ENCODE results near the gene FBXO9. TPM values are rescaled to one million over a fixed set of nuclear protein-coding genes. Genes with fewer than 3 reads are reported as not detected.

Gene FBXO9
- polyA plus RNA-seq, 2 of the 4 experiments (the other 2 are of a cell fraction) = 32.1 to 67.6 TPM

GRCh38 chr6:53090576-53090975 is 25.4 kb downstream of the FBXO9 start:
- POLR2A ChIA-PET = no interaction called here
- FAIRE-seq (no peak), DNase-seq (ENCODE audit: low read depth in 1 of 2, low spot score in 1 of 2) (no peak), ATAC-seq (no peak)
- WGBS (ENCODE audit: missing lambda C conversion rate) = 95% methylated on average over 2 of the region's 2 CpGs
- Histone ChIP-seq H3K4me3 (no peak overlapping the region), H3K9me3 (no peaks in the 10 kb centered on the region), H3K27ac (no peak overlapping the region), H3K4me2 (no peak overlapping the region), H3K4me1 (no peaks in the 10 kb centered on the region)
- CTCF ChIA-PET = no interaction called here
- TF ChIP-seq BCL3 (IDR thresholded peaks at IDR 0.05) = no peak
- TF ChIP-seq MAFK (IDR thresholded peaks at IDR 0.05; ENCODE audit: partially characterized antibody) = no peak
- TF ChIP-seq SREBF2 (IDR thresholded peaks at IDR 0.05) = no peak
- no peak for TF ChIP-seq ZFP36 (IDR thresholded peaks at IDR 0.05; ENCODE audit: borderline replicate concordance, partially characterized antibody)
- TF ChIP-seq REST (IDR thresholded peaks at IDR 0.05) = no peak
- no peak for TF ChIP-seq TP53 (CRISPR knock-in tag; IDR thresholded peaks at IDR 0.05)
- TF ChIP-seq CEBPB (IDR thresholded peaks at IDR 0.05) = no peak
- TF ChIP-seq FOXS1 (CRISPR knock-in tag; IDR thresholded peaks at IDR 0.05) = no peak
- no peak for TF ChIP-seq ZNF302 (CRISPR knock-in tag; IDR thresholded peaks at IDR 0.05)
- no peak for TF ChIP-seq ATOH8 (CRISPR knock-in tag; IDR thresholded peaks at IDR 0.05; ENCODE audit: low read depth)
- TF ChIP-seq POLR2A (IDR thresholded peaks at IDR 0.05; ENCODE audit: low read length) = no peak
- TF ChIP-seq POLR2AphosphoS2 (conservative IDR thresholded peaks at IDR 0.05; ENCODE audit: low read length) = no peak
- no peak for TF ChIP-seq NR3C1 (IDR thresholded peaks at IDR 0.05)
- no peak for TF ChIP-seq USF2 (IDR thresholded peaks at IDR 0.05)
- no peak for TF ChIP-seq RAD21 (conservative IDR thresholded peaks at IDR 0.05 in 1 of 2, IDR thresholded peaks at IDR 0.05 in 1 of 2)
- TF ChIP-seq MYC (IDR thresholded peaks at IDR 0.05; ENCODE audit: borderline replicate concordance, low read length) = no peak
- no peak for TF ChIP-seq HOXB13 (CRISPR knock-in tag; IDR thresholded peaks at IDR 0.05; ENCODE audit: low read depth)
- TF ChIP-seq JUN (IDR thresholded peaks at IDR 0.05) = no peak

GRCh38 chr6:53095270-53095669 is 30.1 kb downstream of the FBXO9 start:
- 84% methylated on average over 3 of the region's 3 CpGs for WGBS (ENCODE audit: missing lambda C conversion rate)
- TF ChIP-seq SMC3 (IDR thresholded peaks at IDR 0.05) (no peak), PBX3 (IDR thresholded peaks at IDR 0.05) (no peak), FOSL2 (IDR thresholded peaks at IDR 0.05) (no peak), FOSL2 (CRISPR knock-in tag; IDR thresholded peaks at IDR 0.05) (no peak), JUNB (IDR thresholded peaks at IDR 0.05) (no peak), MAFK (IDR thresholded peaks at IDR 0.05; ENCODE audit: partially characterized antibody) (no peak), HOXB13 (CRISPR knock-in tag; IDR thresholded peaks at IDR 0.05; ENCODE audit: low read depth) (no peak), CTCF (IDR thresholded peaks at IDR 0.05) (no peak), KDM1A (IDR thresholded peaks at IDR 0.05; ENCODE audit: low read depth) (no peak), EHMT2 (IDR thresholded peaks at IDR 0.05; ENCODE audit: low read depth) (no peak), RARB (CRISPR knock-in tag; IDR thresholded peaks at IDR 0.05) (no peak), MAZ (IDR thresholded peaks at IDR 0.05; ENCODE audit: borderline replicate concordance, low read depth, low read length) (no peak), CBX2 (IDR thresholded peaks at IDR 0.05; ENCODE audit: borderline replicate concordance, low read depth) (no peak), POLR2A (IDR thresholded peaks at IDR 0.05; ENCODE audit: low read length) (no peak), ZNF302 (CRISPR knock-in tag; IDR thresholded peaks at IDR 0.05) (no peak), CEBPB (IDR thresholded peaks at IDR 0.05) (no peak), TP53 (CRISPR knock-in tag; IDR thresholded peaks at IDR 0.05) (no peak)

More at GRCh38 chr6:53095270-53095669, 30.1 kb downstream of the FBXO9 start:
- H3K4me2 ChIP-seq = no peak overlapping the region
- POLR2A ChIA-PET = no interaction called here
- FAIRE-seq (no peak), ATAC-seq (no peak), DNase-seq (ENCODE audit: low read depth in 1 of 2, low spot score in 1 of 2) (no peak)
- no peak overlapping the region for H3K27ac ChIP-seq
- H3K4me3 ChIP-seq = no peak overlapping the region
- H3K9me3 ChIP-seq = no peaks in the 10 kb centered on the region
- CTCF ChIA-PET = interaction anchor here (1.0 kb wide), 1 partner anchor 409 kb away, joined by 3 read pairs; no protein-coding TSS in a partner anchor
- H3K4me1 ChIP-seq = no peaks in the 10 kb centered on the region
